Muscle layer of duodenum (tissue), 2 donors: ENCODE measurements around the gene PAFAH1B2.

Experiments used
- H3K27ac ChIP-seq: one replicate; pipeline ENCODE4 v1.7.0; 2013; ENCODE audit warnings: mild to moderate bottlenecking, low read length
- H3K27me3 ChIP-seq: one replicate; pipeline ENCODE4 v1.7.0; 2013; ENCODE audit warnings: low read depth, mild to moderate bottlenecking, control low read depth, low read length
- H3K36me3 ChIP-seq, 2 donors: one replicate each; pipeline ENCODE4 v1.7.0; 2013; ENCODE audit warnings: low read length in 2 of 2, control low read depth in 1 of 2, mild to moderate bottlenecking in 1 of 2; ENCODE audit not compliant: insufficient read depth in 2 of 2, control insufficient read depth in 1 of 2
- H3K4me1 ChIP-seq, 2 donors: one replicate each; pipeline ENCODE4 v1.7.0; 2013; ENCODE audit warnings: low read length in 2 of 2, mild to moderate bottlenecking in 2 of 2, control low read depth in 1 of 2, moderate library complexity in 1 of 2; ENCODE audit not compliant: insufficient read depth in 2 of 2, control insufficient read depth in 1 of 2
- H3K4me3 ChIP-seq, 2 donors: one replicate each; pipeline ENCODE4 v1.7.0; 2013; ENCODE audit warnings: low read length in 2 of 2, low read depth in 1 of 2, mild to moderate bottlenecking in 1 of 2
- H3K9me3 ChIP-seq, 2 donors: one replicate each; pipeline ENCODE4 v1.7.0; 2013; ENCODE audit warnings: low read length in 2 of 2, control low read depth in 1 of 2, mild to moderate bottlenecking in 1 of 2; ENCODE audit not compliant: control insufficient read depth in 1 of 2
- donor health status: healthy.

PAFAH1B2 gene

DNA sequence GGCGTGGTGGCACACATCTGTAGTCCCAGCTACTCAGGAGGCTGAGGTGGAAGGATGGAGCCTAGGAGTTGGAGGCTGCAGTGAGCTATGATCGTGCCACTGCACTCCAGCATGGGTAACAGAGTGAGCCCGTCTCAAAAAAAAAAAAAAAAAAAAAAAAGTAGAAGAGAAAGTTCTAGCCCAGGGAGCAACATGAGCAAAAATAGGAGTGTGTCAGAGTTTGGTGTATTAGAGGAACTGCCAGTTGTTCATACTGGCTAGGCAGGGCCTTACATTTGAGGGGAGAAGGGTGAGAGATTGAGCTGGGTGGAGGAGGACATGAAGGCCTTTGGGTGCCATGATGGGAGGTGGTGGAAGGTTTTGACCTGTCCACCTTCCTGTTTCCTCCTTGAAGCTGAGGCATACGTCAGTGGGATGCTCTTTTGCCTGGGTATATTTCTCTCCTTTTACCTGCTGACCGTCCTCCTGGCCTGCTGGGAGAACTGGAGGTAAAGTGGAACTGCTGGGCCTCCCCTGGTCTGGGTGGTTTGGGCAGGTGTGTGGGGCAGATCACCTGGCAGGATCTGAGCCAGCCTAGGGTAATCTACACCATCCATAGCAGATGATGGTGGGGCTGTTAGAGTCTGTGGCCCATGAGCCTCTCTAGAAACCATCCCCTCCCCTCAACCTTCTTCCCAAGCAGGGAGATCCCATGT lies 41.8 kb downstream of the PAFAH1B2 start:
- Histone ChIP-seq H3K27ac (no peak overlapping the region), H3K4me1 (peaks cover 3 to 8% of the 10 kb centered on the region in 2 donors)

DNA sequence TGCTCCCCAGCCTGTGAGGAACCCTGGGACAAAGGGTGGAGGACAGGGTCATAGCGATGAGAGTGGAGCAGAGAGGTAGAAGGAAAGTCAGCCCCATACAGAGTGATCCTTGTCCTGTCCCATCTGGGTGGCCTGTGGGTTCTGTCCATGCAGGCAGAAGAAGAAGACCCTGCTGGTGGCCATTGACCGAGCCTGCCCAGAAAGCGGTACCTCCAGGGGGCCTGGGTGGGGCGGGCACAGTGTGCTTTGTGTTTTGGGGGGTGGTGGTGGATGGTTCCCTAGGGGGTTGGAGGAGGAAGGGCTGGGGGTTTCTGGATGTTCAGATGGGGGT lies 42.3 kb downstream of the PAFAH1B2 start:
- peaks cover 0 to 3% of the 10 kb centered on the region in 2 donors for H3K4me1 ChIP-seq
- no peak overlapping the region for H3K4me3 ChIP-seq
- no peaks in the 10 kb centered on the region for H3K9me3 ChIP-seq
- no peak overlapping the region for H3K27ac ChIP-seq
- no peaks in the 10 kb centered on the region for H3K27me3 ChIP-seq
- peaks cover 34 to 72% of the 10 kb centered on the region in 2 donors for H3K36me3 ChIP-seq

More for the DNA sequence above, 41.8 kb downstream of the PAFAH1B2 start:
- Histone ChIP-seq H3K27me3 (no peaks in the 10 kb centered on the region), H3K4me3 (no peak overlapping the region), H3K9me3 (no peaks in the 10 kb centered on the region), H3K36me3 (peaks cover 34 to 71% of the 10 kb centered on the region in 2 donors)

DNA sequence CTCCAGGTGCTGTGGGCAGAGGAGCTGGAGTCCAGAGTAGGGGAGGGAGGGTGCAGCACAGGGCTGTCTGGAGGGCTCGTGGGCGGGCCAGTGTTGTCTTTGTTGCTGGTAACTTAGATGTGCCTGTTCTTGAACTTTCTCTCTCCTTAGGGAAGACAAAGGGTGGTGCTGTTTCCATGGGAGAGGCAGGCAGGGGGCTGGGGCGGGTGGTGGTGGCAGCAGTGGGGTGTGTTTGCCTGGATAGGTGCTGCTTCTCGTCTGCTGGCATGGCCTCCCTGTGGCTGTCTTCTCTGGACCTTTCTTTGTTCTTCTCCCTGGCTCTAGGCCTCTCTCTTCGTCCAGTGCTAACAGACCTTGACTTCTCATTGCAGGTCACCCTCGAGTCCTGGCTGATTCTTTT lies 42.9 kb downstream of the PAFAH1B2 start:
- H3K4me3 ChIP-seq = no peak overlapping the region
- H3K27ac ChIP-seq = no peak overlapping the region
- no peaks in the 10 kb centered on the region for H3K27me3 ChIP-seq
- H3K9me3 ChIP-seq = no peaks in the 10 kb centered on the region
- peaks cover 34 to 77% of the 10 kb centered on the region in 2 donors for H3K36me3 ChIP-seq
- no peaks in the 10 kb centered on the region for H3K4me1 ChIP-seq

DNA sequence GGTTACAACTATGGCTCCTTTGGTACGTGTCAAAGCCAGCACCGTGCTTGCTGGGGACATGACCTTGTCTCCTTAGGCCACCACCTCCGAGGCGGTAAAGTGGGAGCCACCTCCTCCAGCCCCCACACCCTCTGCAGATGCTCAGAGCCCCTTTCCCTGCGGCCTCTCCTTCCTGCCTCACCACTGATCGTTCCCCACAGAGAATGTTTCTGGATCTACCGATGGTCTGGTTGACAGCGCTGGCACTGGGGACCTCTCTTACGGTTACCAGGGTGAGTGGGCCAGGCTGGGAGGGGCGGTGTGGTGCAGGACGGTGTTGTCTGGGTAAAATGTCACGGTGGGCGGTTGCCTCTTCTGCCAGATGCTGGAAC lies 43.3 kb downstream of the PAFAH1B2 start:
- no peak overlapping the region for H3K4me3 ChIP-seq
- no peaks in the 10 kb centered on the region for H3K27me3 ChIP-seq
- H3K4me1 ChIP-seq = no peaks in the 10 kb centered on the region
- H3K27ac ChIP-seq = no peak overlapping the region
- peaks cover 33 to 77% of the 10 kb centered on the region in 2 donors for H3K36me3 ChIP-seq
- H3K9me3 ChIP-seq = no peaks in the 10 kb centered on the region

DNA sequence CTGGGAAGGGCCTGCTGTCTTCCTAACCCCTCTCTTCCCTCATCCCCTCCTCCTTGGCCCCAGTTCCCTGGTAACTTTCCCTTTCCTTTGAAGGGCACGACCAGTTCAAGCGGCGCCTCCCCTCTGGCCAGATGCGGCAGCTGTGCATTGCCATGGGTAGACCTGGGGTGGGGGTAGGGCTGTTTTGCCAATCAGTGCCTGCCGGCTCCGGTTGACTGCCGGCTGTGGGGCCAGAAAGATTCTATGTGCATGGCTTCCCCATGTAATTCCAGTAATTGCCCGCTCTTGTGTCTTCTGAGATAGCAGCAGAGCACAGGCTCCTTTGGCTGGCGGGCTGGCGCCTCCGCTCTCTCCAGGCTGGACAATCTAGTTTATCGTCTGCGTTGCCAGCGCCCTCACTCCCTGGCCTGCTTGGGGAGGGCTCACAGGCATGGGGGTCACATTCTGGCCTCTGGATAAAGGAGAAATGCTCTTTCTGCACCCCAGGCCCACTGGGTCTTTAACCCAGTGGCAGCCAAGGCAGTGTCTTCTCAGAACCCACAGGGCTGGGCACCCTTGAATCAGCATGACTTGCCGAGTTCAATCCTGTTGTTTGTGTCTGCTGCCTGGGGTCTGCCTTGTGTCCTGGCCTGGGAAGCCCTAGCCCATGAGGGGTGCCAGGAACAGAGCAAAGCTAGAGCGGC lies 43.9 kb downstream of the PAFAH1B2 start:
- H3K4me1 ChIP-seq = no peaks in the 10 kb centered on the region
- peaks cover 34 to 77% of the 10 kb centered on the region in 2 donors for H3K36me3 ChIP-seq
- H3K4me3 ChIP-seq = no peak overlapping the region
- no peak overlapping the region for H3K27ac ChIP-seq
- no peaks in the 10 kb centered on the region for H3K27me3 ChIP-seq
- H3K9me3 ChIP-seq = no peaks in the 10 kb centered on the region

DNA sequence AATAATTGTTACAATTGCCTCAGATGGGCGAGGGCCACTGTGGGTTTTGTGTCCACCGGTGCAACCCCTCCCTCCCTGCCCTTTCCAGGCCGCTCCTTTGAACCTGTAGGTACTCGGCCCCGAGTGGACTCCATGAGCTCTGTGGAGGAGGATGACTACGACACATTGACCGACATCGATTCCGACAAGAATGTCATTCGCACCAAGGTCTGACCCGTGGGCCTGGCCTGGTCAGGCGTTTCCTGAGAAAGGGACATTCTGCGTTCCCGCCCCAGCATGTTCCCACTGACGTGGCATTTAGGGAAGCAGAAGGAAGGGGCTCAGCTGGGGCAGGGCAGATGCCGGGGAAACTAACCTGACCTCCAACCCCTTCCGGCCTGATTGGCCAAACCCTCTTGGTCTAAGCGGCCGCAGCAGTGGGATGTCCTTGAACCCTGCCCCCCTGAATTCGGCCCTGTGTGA lies 44.6 kb downstream of the PAFAH1B2 start:
- Histone ChIP-seq H3K27me3 (no peaks in the 10 kb centered on the region), H3K4me3 (no peak overlapping the region), H3K4me1 (no peaks in the 10 kb centered on the region), H3K36me3 (peaks cover 39 to 81% of the 10 kb centered on the region in 2 donors), H3K27ac (no peak overlapping the region), H3K9me3 (no peaks in the 10 kb centered on the region)

DNA sequence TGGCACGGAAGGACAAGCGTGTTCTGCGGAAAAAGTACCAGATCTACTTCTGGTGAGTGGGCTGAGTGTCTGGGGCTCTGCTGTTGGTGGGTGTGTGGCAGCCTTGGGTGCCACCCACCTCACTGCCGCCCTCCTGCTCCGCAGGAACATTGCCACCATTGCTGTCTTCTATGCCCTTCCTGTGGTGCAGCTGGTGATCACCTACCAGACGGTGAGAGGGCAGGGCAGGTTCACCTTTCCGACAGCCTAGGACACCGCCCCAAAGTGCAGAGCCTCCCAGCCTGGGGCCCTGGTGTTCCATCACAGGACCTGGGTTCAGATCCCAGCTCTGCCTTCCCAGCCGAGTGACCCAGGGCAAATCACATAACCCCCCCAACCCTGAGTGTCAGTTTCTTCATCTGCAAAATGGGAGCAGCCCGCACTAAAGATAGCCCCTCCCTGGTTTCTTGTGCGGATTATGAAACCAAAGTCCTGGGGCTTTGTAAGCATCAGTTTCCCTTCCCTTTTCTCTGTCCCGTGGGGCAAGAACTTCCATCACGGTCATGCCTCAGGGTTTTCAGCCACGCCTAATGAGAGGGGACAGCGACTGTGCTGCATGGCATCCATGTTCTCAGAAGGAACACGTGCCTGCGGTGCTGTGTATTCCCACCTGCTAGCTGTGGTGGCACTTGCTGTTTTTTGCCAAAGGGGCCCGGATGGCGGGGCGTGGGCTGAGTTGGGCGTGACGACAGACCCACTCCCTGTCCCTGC lies 45.3 kb downstream of the PAFAH1B2 start:
- Histone ChIP-seq H3K9me3 (no peaks in the 10 kb centered on the region), H3K27ac (no peak overlapping the region), H3K36me3 (peaks cover 39 to 76% of the 10 kb centered on the region in 2 donors), H3K4me1 (no peaks in the 10 kb centered on the region), H3K27me3 (no peaks in the 10 kb centered on the region), H3K4me3 (no peak overlapping the region)

DNA sequence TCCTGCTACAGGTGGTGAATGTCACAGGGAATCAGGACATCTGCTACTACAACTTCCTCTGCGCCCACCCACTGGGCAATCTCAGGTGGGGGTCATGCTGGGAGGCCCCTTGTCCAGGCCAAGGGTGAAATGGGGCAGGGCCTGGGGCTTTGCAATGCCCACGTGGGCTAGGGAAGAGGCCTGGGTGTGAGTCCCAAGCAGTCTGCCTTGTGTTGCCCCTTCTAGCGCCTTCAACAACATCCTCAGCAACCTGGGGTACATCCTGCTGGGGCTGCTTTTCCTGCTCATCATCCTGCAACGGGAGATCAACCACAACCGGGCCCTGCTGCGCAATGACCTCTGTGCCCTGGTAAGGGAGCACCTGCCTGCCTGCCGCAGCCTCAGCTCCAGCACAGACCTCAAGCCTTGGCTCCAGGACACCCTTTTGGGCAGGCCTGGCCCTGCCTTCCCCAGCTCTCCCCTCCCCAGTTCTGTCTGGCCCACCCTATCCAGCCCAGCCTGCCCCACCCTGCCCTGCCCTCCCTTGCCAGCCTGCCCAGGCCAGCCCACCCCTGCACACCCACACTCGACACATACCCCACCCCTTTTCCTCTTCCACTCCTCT lies 46.0 kb downstream of the PAFAH1B2 start:
- H3K4me1 ChIP-seq = no peaks in the 10 kb centered on the region
- peaks cover 39 to 75% of the 10 kb centered on the region in 2 donors for H3K36me3 ChIP-seq
- no peak overlapping the region for H3K4me3 ChIP-seq
- H3K27ac ChIP-seq = no peak overlapping the region
- H3K27me3 ChIP-seq = no peaks in the 10 kb centered on the region
- H3K9me3 ChIP-seq = no peaks in the 10 kb centered on the region

DNA sequence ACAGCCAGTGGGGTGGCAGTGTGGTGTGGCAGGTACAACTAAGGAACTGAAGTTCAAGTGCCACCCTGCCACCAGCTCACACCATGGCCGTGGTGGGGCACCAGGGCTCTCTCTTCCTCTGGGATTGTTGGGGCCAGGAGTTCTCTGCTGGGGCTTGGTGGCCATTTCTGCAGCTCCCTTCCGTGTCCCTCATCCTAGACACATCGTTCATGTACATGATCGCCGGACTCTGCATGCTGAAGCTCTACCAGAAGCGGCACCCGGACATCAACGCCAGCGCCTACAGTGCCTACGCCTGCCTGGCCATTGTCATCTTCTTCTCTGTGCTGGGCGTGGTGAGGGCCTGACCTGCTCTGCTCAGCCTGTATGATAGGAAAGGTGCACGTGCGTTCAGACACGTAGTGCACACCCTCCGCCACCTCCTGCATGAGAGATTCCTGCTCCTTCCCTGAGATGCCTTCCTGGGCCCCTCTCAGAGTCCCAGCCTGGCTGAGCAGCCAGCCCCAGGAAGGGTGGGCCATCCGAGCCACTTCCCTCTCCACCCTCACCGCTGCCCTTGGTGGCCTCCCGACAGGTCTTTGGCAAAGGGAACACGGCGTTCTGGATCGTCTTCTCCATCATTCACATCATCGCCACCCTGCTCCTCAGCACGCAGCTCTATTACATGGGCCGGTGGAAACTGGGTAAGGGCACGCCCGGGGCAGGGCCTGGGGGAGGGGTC lies 47.8 kb downstream of the PAFAH1B2 start:
- peaks cover 43 to 74% of the 10 kb centered on the region in 2 donors for H3K36me3 ChIP-seq
- no peaks in the 10 kb centered on the region for H3K27me3 ChIP-seq
- no peak overlapping the region for H3K27ac ChIP-seq
- no peaks in the 10 kb centered on the region for H3K4me1 ChIP-seq
- no peak overlapping the region for H3K4me3 ChIP-seq
- H3K9me3 ChIP-seq = no peaks in the 10 kb centered on the region

DNA sequence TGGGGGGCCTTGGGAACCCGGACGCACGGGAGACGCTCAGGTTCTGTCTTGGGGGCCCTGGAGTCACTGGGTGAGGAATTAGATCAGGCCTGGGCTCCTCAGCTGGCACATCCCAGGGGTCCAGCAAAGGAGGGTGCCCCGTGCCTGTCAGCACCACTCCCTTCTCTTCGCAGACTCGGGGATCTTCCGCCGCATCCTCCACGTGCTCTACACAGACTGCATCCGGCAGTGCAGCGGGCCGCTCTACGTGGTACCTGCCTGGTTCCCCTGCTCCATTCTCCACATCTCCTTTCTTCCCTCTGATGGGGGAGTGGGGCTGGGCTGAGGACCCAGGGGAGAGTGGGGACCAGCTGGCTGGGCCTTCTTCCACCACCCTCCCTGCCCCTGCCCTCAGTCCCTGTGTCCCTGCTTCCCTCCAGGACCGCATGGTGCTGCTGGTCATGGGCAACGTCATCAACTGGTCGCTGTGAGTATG lies 48.4 kb downstream of the PAFAH1B2 start:
- H3K9me3 ChIP-seq = no peaks in the 10 kb centered on the region

More for the DNA sequence above, 48.4 kb downstream of the PAFAH1B2 start:
- no peak overlapping the region for H3K27ac ChIP-seq
- no peak overlapping the region for H3K4me3 ChIP-seq
- peaks cover 0 to 3% of the 10 kb centered on the region in 2 donors for H3K4me1 ChIP-seq
- H3K27me3 ChIP-seq = no peaks in the 10 kb centered on the region
- H3K36me3 ChIP-seq = peaks cover 41 to 68% of the 10 kb centered on the region in 2 donors
